Measurements from ENCODE around the gene COG5. TPM values are rescaled to one million over a fixed set of nuclear protein-coding genes. Genes with fewer than 3 reads are reported as not detected.
A peak's percentile ranks its signal among the peaks of the same experiment; 100 is the strongest.

COG5 gene
- 38.5 and 43.3 TPM in 2 replicates for total RNA-seq (2014; rRNA removed; shearing (Covaris generic); ENCODE audit: low replicate concordance)

DNA sequence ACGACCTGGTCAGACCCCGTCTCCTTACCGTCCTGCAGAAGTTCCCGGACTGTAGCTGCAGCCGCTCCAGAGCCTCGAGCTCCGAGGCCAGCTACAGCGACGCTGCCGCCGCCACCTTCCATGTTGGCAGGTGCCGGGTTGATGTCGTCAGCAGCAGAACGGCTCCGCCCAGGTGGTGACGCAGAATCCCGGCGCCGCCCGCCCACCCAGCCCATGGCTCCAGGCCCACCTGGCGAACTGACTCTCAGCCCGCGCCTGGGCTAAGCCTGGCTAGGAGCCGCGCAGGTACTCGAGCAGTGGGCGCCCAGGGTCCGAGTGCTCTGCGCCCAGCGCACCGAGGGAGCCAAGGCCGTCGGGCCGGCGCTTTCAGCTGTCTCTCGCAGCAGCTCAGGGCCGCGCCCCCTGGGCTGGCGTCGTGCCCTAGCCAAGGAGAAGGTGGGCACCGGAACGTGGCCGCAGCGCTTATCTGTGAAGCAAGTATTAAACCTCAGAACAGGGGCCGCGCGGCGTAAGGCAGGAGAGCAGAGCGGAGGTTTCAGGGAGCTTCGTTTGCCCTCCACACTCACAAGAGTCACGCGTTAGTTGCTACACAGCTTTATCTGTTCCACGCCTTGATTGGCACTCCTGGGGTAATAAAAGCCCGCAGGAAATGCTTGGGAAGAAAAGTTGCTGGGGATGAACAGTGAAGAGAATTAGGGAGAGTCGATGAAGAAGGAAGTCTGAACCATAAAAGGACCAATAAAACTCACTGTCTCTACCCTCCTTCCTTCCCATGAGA, at the start of gene COG5, which contains the start of gene DUS4L:
TSS of gene COG5 (minus strand) at position 146 of the 778 bp plus-strand sequence. CDS start at position 122, 24 bp downstream.
TSS of gene DUS4L (plus strand) at position 197 of the 778 bp plus-strand sequence. CDS start 3,100 bp downstream, outside the sequence.
- in situ Hi-C loops (cut with HindIII; ENCODE audit: low pct_unique_long_range_greater_than_20kb, low sequenced_read_pairs), result no loop called here
- DNase-seq (ENCODE audit: low read depth), result peak; percentile 81

- in situ Hi-C loops (cut with HindIII; ENCODE audit: low pct_unique_long_range_greater_than_20kb, low sequenced_read_pairs), result no loop called here
- no peak for DNase-seq (ENCODE audit: low read depth)
These were observed 49.7 kb upstream of the COG5 start for GRCh38 chr7:107613439-107613838.

DNA sequence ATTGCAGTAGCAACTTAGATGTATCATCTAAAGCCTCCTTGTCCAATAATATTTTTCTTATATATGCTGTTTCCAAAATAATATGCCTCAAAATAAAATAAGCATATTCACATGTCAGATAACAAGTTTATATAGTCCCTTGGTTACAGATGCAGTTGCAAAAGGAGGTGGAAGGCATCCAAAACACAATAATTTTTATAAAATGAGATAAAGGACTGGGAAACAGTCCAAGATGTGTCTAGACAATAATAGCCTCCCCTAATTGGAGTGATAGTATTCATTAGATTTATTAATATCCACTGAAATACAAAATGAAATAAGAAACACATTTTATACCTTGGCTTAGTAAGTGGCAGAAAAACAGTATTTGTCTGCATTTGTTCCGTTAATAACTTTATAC, 46.6 kb upstream of the COG5 start:
- DNase-seq (ENCODE audit: low read depth), result no peak

GRCh38 chr7:107609811-107610261, 46.1 kb upstream of the COG5 start:
- in situ Hi-C loops (cut with HindIII; ENCODE audit: low pct_unique_long_range_greater_than_20kb, low sequenced_read_pairs), result no loop called here
- DNase-seq (ENCODE audit: low read depth), result peak; percentile 25

More for the DNA sequence above, 46.6 kb upstream of the COG5 start:
- in situ Hi-C loops (cut with HindIII; ENCODE audit: low pct_unique_long_range_greater_than_20kb, low sequenced_read_pairs), result no loop called here

DNA sequence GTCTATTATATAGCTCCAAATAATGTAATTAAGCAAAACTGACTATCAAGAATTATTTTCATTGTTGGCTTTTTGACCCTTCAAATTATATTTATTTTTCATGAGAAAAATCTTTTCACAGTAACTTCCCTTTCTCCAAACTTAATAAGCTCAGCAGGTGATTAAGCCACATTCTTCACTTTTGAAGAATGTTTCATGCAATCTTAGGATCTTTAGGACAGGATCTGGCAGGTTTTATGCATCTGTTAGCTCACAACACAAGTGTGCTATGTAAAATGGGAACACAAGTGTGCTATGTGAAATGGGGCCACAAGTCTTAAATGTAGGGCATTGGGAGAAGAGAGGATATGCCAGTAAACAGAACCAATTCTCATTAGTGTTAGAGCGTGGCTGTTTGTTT, 42.6 kb upstream of the COG5 start:
- in situ Hi-C loops (cut with HindIII; ENCODE audit: low pct_unique_long_range_greater_than_20kb, low sequenced_read_pairs), result no loop called here
- no peak for DNase-seq (ENCODE audit: low read depth)

- in situ Hi-C loops (cut with HindIII; ENCODE audit: low pct_unique_long_range_greater_than_20kb, low sequenced_read_pairs), result no loop called here
These were observed 41.6 kb upstream of the COG5 start for GRCh38 chr7:107605218-107605815.

GRCh38 chr7:107600816-107601215, 37.1 kb upstream of the COG5 start:
- no peak for DNase-seq (ENCODE audit: low read depth)
- in situ Hi-C loops (cut with HindIII; ENCODE audit: low pct_unique_long_range_greater_than_20kb, low sequenced_read_pairs), result no loop called here

More at GRCh38 chr7:107605218-107605815, 41.6 kb upstream of the COG5 start:
- no peak for DNase-seq (ENCODE audit: low read depth)

DNA sequence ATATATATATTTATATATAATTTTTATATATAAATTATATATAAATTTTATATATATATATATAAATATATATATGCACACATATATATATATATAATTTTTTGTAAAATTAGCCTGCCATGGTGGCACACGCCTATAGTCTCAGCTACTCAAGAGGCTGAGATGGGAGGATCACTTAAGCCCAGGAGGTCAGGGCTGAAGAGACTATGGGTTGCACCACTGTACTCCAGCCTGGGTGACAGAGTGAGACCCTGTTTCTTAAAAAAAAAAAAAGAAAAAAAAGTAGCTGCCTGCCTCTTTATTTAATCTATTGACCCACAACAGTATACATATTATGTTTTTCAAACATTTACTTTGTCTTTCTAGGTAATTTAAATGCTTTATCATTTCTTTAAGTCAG, 35.5 kb upstream of the COG5 start:
- in situ Hi-C loops (cut with HindIII; ENCODE audit: low pct_unique_long_range_greater_than_20kb, low sequenced_read_pairs), result no loop called here

DNA sequence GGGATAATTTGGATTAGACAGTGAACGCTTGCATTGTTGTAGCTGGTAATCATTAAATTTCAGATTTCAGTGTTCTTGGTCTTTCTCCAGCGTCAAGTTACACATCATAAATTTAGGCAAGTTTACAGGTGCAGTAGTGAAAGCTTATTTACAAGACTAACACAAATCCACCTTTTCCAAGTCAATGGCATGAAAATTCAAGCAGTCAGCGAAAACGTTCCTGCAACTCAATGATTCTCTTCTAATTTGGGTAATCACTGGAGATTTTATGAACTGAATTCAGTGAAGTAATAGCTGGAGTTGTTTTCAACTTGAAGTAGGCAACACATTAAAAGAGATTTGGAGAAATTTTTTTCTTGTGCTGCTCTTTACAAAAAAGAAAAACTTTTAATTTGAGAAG, 34.2 kb upstream of the COG5 start:
- DNase-seq (ENCODE audit: low read depth), result no peak
- in situ Hi-C loops (cut with HindIII; ENCODE audit: low pct_unique_long_range_greater_than_20kb, low sequenced_read_pairs), result no loop called here

More for the DNA sequence above, 35.5 kb upstream of the COG5 start:
- DNase-seq (ENCODE audit: low read depth), result no peak

DNA sequence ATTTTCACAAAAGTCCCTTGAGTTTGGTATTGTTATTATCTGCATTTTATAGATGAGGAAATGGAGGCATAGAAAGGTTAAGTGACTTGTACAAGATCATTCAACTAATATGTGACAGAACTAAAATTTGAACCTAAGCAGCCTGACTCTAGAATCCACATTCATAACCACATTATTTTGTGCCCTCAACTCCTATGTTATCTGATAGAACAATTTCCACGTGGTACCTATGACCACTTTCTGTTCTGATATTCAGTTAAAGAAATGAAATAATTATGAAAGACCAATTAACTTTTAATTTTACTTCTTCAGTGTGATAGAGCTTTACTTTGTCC, 33.8 kb upstream of the COG5 start:
- no peak for DNase-seq (ENCODE audit: low read depth)
- in situ Hi-C loops (cut with HindIII; ENCODE audit: low pct_unique_long_range_greater_than_20kb, low sequenced_read_pairs), result no loop called here

DNA sequence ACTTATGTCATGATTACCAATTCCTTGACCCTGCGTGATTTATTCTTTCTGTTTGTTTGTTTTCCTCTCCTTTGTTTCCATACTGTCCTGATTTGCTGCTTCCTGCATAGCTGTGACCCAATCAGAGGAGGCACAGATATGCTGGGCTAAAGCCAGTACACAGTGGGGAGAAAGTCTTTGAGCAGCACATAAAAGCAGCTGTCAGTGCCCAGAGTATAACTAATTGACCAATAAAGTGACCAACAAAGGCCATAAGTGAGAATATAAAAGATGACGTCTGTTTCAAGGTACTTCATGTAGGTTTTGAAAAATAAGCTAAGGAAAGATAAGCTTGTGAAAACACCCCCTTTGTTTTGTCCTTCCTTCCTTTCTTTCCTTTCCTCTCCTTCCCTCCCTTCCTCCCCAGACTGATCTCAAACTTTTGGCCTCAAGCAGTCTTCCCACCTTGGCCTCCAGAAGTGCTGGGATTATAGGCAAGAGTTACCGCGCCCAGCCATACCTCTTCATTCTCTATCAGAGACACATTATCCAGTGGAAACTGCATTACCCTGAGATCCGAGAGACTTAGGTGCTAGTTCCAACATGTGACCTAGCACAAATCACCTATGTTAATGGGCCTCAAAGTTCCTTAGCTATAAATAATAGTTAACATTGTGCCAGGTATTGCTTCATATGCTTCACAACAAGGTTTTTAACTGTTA, 33.3 kb upstream of the COG5 start:
- in situ Hi-C loops (cut with HindIII; ENCODE audit: low pct_unique_long_range_greater_than_20kb, low sequenced_read_pairs), result no loop called here
- peak; percentile 10 for DNase-seq (ENCODE audit: low read depth)

DNA sequence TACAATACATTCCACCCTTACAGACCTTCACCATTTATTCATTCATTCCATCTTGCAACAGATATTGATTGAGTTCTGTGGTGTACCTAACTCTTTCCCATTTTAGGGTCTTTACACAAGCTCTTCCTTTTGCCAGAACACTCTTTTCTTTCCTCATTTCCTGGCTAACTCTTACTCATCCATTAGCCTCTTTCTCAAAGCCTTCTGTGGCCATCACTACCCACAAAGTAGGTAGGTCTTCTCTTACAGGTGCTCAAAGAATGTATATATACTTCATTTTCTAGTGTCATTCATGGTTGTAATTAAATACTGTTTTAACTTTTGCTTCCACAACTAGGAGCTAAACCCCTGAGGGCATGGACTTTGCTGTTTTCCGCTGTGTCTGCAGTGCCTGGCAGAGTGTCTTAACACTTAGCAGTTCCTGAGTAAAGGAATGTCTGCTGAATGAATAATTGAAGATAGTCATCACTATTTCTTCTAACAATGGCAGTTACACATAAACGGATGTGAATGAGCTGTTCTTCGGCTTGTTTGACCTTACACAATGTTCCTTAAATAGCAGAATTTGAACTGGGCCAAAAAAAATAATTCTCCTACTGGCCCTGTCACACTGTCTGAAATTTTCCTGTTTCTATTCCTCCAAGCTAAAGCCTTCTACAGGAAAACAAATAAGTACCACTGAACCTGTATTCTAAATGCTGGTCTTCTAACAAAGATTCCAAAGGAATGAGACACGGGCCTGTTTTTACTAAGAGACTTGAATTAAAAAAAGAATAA, 31.4 kb upstream of the COG5 start:
- peak; percentile 74 for DNase-seq (ENCODE audit: low read depth)
- in situ Hi-C loops (cut with HindIII; ENCODE audit: low pct_unique_long_range_greater_than_20kb, low sequenced_read_pairs), result no loop called here

DNA sequence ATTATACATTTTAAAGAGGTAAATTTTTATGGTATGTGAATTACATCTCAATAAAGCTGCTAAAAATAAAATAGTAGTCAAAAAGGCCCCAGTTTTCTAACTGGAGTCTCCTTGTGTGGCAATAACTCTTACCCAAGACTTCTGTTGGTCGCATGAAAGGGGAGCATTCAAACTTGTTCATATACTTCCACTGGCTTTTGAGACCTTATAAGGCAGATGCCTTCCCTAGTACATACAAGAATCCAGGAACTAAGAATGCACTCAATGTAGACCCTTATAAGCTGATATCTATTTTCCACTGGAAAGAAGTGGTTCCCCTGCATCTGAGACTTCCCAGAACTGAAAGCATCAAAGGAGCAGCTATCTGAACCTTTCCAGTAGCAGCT, 29.3 kb upstream of the COG5 start:
- in situ Hi-C loops (cut with HindIII; ENCODE audit: low pct_unique_long_range_greater_than_20kb, low sequenced_read_pairs), result no loop called here
- DNase-seq (ENCODE audit: low read depth), result no peak

GRCh38 chr7:107592361-107593024, 28.8 kb upstream of the COG5 start:
- in situ Hi-C loops (cut with HindIII; ENCODE audit: low pct_unique_long_range_greater_than_20kb, low sequenced_read_pairs), result no loop called here
- DNase-seq (ENCODE audit: low read depth), result no peak

DNA sequence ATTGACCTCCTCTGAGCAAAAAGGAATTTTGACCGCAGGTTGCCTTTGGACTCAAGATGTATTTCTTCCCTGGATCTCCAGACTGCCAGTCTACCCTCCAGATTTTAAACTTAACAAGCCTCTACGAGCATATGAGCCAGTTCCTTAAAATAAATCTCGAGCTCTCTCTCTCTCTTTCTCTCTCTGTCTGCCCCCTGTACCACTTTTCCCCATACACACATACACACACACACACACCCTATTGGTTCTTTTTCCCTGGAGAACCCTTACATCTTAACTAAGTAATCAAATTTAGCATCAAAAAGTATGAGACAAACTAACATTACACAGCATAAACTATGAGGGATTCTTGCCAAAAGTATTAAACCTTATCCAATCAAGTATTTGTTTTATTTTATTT, 27.7 kb upstream of the COG5 start:
- in situ Hi-C loops (cut with HindIII; ENCODE audit: low pct_unique_long_range_greater_than_20kb, low sequenced_read_pairs), result no loop called here
- DNase-seq (ENCODE audit: low read depth), result no peak

- DNase-seq (ENCODE audit: low read depth), result no peak
- in situ Hi-C loops (cut with HindIII; ENCODE audit: low pct_unique_long_range_greater_than_20kb, low sequenced_read_pairs), result no loop called here
These were observed 24.9 kb upstream of the COG5 start for GRCh38 chr7:107588529-107589130.

GRCh38 chr7:107584716-107585115, 21.0 kb upstream of the COG5 start:
- no peak for DNase-seq (ENCODE audit: low read depth)
- in situ Hi-C loops (cut with HindIII; ENCODE audit: low pct_unique_long_range_greater_than_20kb, low sequenced_read_pairs), result no loop called here

- in situ Hi-C loops (cut with HindIII; ENCODE audit: low pct_unique_long_range_greater_than_20kb, low sequenced_read_pairs), result no loop called here
- DNase-seq (ENCODE audit: low read depth), result no peak
These were observed 19.2 kb upstream of the COG5 start for GRCh38 chr7:107582875-107583274.
